KMS-11 (cell line): ENCODE measurements around the gene ZNF385B.

Source experiments
- H2AFZ ChIP-seq: fragments of 200-600 bp; sonication (generic); 2 replicates; pipeline ENCODE4 v1.6.1; 2016; ENCODE audit warnings: antibody characterized with exemption, mixed run types, low read depth
- H3K27ac ChIP-seq: fragments of 200-600 bp; sonication (generic); 2 replicates; pipeline ENCODE4 v1.6.1; 2016; ENCODE audit warnings: mild to moderate bottlenecking, mixed run types
- H3K27me3 ChIP-seq: fragments of 200-600 bp; sonication (generic); 2 replicates; pipeline ENCODE4 v1.6.1; 2017; ENCODE audit warnings: mild to moderate bottlenecking, low read depth, mixed run types, moderate library complexity; ENCODE audit not compliant: insufficient read depth
- H3K36me3 ChIP-seq: fragments of 200-600 bp; sonication (generic); 2 replicates; pipeline ENCODE4 v1.6.1; 2017; ENCODE audit warnings: mild to moderate bottlenecking, mixed run types; ENCODE audit not compliant: insufficient read depth
- H3K4me1 ChIP-seq: fragments of 200-600 bp; sonication (generic); 2 replicates; pipeline ENCODE4 v1.6.1; 2016; ENCODE audit warnings: mild to moderate bottlenecking, low read depth, mixed run types; ENCODE audit not compliant: poor library complexity, severe bottlenecking
- H3K4me2 ChIP-seq: fragments of 200-600 bp; sonication (generic); 2 replicates; pipeline ENCODE4 v1.7.0; 2016; ENCODE audit warnings: mild to moderate bottlenecking, mixed run types
- H3K4me3 ChIP-seq: fragments of 200-600 bp; sonication (generic); IDR thresholded peaks from 2 replicates; pipeline ENCODE4 v1.6.1; 2017; ENCODE audit warnings: low read depth, low read length, mixed read lengths; ENCODE audit not compliant: insufficient read depth
- H3K79me2 ChIP-seq: fragments of 200-600 bp; sonication (generic); 2 replicates; pipeline ENCODE4 v1.6.1; 2016; ENCODE audit warnings: low read depth, mixed run types; ENCODE audit not compliant: insufficient read depth
- H3K9ac ChIP-seq: fragments of 200-600 bp; sonication (generic); 2 replicates; pipeline ENCODE4 v1.6.1; 2016; ENCODE audit warnings: mild to moderate bottlenecking, mixed run types
- H4K20me1 ChIP-seq: fragments of 200-600 bp; sonication (generic); 2 replicates; pipeline ENCODE4 v1.6.1; 2016; ENCODE audit warnings: mild to moderate bottlenecking, mixed run types; ENCODE audit not compliant: insufficient read depth
- TF ChIP-seq, protein P1 (sequence below): fragments of 200-600 bp; sonication (generic); conservative IDR thresholded peaks from 2 replicates; pipeline ENCODE4 v1.6.1; 2017; ENCODE audit warnings: low read depth, mild to moderate bottlenecking, antibody characterized with exemption, low read length, moderate library complexity, mixed read lengths

ZNF385B gene

DNA sequence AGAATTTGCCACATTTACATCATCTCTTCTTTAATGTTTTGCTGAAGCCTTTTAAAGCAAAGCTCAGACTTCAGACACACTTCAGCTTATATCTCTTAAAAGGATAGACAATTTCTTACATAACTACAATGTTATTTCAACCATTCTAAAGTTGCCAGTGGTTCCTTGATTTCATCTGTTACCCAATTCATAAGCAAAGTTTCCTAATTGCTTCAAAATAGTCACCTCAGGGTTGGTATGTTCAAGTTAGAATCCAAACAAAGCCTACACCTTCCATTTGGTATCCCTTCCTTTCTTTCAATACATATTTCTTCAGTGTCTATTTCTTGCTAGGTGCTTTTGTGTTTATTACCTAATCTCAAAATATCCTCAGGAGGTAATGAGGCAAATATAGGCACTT lies 60.6 kb downstream of the ZNF385B start:
- Histone ChIP-seq H3K27me3 (no peaks in the 10 kb centered on the region), H3K27ac (no peak overlapping the region), H3K79me2 (no peaks in the 10 kb centered on the region), H3K9ac (no peak overlapping the region), H3K4me1 (no peaks in the 10 kb centered on the region), H3K4me2 (no peak overlapping the region), H4K20me1 (no peaks in the 10 kb centered on the region), H2AFZ (no peak overlapping the region), H3K36me3 (no peaks in the 10 kb centered on the region), H3K4me3 (no peak overlapping the region)
- TF ChIP-seq, protein P1, sequence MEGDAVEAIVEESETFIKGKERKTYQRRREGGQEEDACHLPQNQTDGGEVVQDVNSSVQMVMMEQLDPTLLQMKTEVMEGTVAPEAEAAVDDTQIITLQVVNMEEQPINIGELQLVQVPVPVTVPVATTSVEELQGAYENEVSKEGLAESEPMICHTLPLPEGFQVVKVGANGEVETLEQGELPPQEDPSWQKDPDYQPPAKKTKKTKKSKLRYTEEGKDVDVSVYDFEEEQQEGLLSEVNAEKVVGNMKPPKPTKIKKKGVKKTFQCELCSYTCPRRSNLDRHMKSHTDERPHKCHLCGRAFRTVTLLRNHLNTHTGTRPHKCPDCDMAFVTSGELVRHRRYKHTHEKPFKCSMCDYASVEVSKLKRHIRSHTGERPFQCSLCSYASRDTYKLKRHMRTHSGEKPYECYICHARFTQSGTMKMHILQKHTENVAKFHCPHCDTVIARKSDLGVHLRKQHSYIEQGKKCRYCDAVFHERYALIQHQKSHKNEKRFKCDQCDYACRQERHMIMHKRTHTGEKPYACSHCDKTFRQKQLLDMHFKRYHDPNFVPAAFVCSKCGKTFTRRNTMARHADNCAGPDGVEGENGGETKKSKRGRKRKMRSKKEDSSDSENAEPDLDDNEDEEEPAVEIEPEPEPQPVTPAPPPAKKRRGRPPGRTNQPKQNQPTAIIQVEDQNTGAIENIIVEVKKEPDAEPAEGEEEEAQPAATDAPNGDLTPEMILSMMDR = no peak

DNA sequence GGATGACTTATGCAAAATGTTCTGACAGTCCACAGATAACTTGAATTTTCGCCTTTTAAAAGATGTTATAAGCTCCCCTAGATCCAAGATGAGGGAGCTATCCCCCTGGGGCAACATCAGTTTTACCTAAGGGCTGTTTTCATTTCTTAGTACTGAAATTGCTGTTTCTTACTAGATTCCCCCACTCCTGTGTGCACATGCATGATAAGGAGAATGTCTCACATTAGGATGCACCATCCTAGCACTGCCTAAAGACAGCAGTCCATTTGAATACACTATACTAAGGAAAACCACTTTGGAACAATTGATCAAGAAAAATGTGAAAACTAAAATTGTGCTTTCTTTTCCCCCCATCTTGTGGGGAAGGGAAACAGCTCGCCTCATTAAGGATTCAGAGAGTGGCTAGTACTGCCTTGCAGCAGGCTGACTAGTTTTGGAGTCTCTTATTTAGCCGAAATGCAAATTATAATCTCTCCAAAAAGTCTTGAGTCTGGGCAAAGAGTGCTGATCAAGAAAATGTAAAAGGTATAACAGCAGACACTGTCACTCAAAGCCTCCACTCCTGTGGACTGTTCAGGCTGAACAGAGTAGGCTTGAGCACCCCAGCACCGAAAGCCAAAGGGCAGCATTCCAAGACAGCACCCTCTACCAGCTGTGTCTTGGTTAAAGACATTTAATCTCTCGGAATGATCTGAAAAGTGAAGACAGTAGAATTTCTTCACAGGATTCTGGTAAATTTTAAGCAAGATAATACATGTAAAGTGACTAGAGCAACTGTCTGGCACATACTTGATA lies 65.0 kb downstream of the ZNF385B start:
- no peak overlapping the region for H2AFZ ChIP-seq
- no peak overlapping the region for H3K27ac ChIP-seq
- no peaks in the 10 kb centered on the region for H4K20me1 ChIP-seq
- no peaks in the 10 kb centered on the region for H3K4me1 ChIP-seq
- no peaks in the 10 kb centered on the region for H3K36me3 ChIP-seq
- H3K27me3 ChIP-seq = no peaks in the 10 kb centered on the region
- no peak overlapping the region for H3K4me2 ChIP-seq
- no peak overlapping the region for H3K9ac ChIP-seq
- TF ChIP-seq, protein P1 = no peak
- H3K4me3 ChIP-seq = no peak overlapping the region
- no peaks in the 10 kb centered on the region for H3K79me2 ChIP-seq

DNA sequence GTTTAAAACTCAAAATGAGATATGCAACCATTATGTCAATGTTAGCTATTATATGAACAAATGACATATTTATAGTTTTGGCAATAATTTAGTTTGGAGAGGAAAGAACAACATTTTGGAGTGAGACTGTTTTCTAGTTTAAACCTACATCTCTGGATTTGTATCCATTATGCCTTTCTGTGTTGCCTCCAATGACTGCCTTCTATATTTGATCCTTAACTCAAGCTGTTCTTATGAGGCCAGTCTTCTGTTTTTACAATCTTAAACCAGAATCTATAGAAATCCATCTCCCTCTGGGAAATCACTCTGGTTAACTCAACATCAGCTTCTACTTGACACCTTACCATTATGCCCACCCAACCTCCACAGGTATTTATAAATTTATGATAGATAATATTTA lies 67.5 kb downstream of the ZNF385B start:
- Histone ChIP-seq H2AFZ (no peak overlapping the region), H3K4me2 (no peak overlapping the region), H3K27ac (no peak overlapping the region), H3K4me1 (no peaks in the 10 kb centered on the region), H3K36me3 (no peaks in the 10 kb centered on the region), H3K4me3 (no peak overlapping the region), H4K20me1 (no peaks in the 10 kb centered on the region), H3K27me3 (no peaks in the 10 kb centered on the region), H3K79me2 (no peaks in the 10 kb centered on the region), H3K9ac (no peak overlapping the region)
- TF ChIP-seq, protein P1 = no peak

DNA sequence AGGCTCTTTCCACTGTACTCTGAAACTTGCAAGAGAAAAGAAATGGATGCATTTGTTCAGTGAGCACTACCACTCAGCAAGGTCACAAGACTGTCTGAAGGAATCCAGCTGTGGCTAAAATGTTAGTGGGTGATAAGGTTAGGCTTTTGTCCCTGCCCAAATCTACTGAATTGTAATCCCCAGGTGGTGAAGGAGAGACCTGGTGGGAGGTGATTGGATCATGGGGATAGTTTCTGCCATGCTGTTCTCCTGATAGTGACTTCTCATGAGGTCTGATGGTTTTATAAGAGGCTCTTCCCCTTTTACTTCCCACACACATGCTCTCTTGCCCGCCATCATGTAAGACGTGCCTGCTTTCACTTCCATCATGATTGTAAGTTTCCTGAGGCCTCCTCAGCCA lies 68.2 kb downstream of the ZNF385B start:
- Histone ChIP-seq H3K27me3 (no peaks in the 10 kb centered on the region), H3K4me2 (no peak overlapping the region), H3K9ac (no peak overlapping the region), H4K20me1 (no peaks in the 10 kb centered on the region), H3K4me3 (no peak overlapping the region), H2AFZ (no peak overlapping the region), H3K4me1 (no peaks in the 10 kb centered on the region), H3K79me2 (no peaks in the 10 kb centered on the region), H3K36me3 (no peaks in the 10 kb centered on the region), H3K27ac (no peak overlapping the region)
- TF ChIP-seq, protein P1 = no peak
